HG02798 (cell line): Measurements from ENCODE around the gene CD22.
"Not testable (repeated sequence)": the region's sequence is repeated elsewhere in the genome, so short reads cannot be mapped to it uniquely, and the experiment has no call there.

Experiments used
- ATAC-seq: cut with Tn5 transposase; IDR thresholded peaks from one replicate; pipeline ENCODE4 v1.9.1; 2021; ENCODE audit warnings: mild to moderate bottlenecking; ENCODE audit not compliant: unreplicated experiment, poor library complexity

The CD22 gene

GRCh38 chr19:35352448-35353304 lies 23.7 kb downstream of the CD22 start:
- ATAC-seq = no peak

GRCh38 chr19:35353635-35354034 lies 24.6 kb downstream of the CD22 start:
- ATAC-seq = no peak

GRCh38 chr19:35354898-35355297 lies 25.9 kb downstream of the CD22 start:
- ATAC-seq = no peak

- ATAC-seq = no peak
These were observed 26.9 kb downstream of the CD22 start for GRCh38 chr19:35355791-35356460.

GRCh38 chr19:35357867-35358573 lies 29.0 kb downstream of the CD22 start, which contains the start of gene FFAR3:
FFAR3 (plus strand) TSS chr19:35358460; CDS start chr19:35358891, 431 bp downstream.
- ATAC-seq = no peak

- ATAC-seq = not testable (repeated sequence)
These were observed 29.8 kb downstream of the CD22 start for GRCh38 chr19:35358834-35359233.

- ATAC-seq = not testable (repeated sequence)
These were observed 30.4 kb downstream of the CD22 start for GRCh38 chr19:35359395-35359794.

- not testable (repeated sequence) for ATAC-seq
These were observed 31.1 kb downstream of the CD22 start for GRCh38 chr19:35360081-35360480.

GRCh38 chr19:35360880-35361420 lies 32.0 kb downstream of the CD22 start:
- no peak for ATAC-seq

GRCh38 chr19:35362261-35363000 lies 33.4 kb downstream of the CD22 start:
- ATAC-seq = no peak

GRCh38 chr19:35363001-35363590 lies 34.1 kb downstream of the CD22 start:
- no peak for ATAC-seq

GRCh38 chr19:35363711-35364425 lies 34.9 kb downstream of the CD22 start:
- ATAC-seq = no peak

- ATAC-seq = no peak
These were observed 36.3 kb downstream of the CD22 start for GRCh38 chr19:35365303-35365702.

GRCh38 chr19:35368378-35368777 lies 39.4 kb downstream of the CD22 start:
- ATAC-seq = no peak

GRCh38 chr19:35369522-35369921 lies 40.5 kb downstream of the CD22 start:
- no peak for ATAC-seq

- no peak for ATAC-seq
These were observed 41.7 kb downstream of the CD22 start, which contains the start of gene GPR42 for GRCh38 chr19:35370722-35371121. GPR42 (plus strand) TSS chr19:35371068; CDS start chr19:35371360, 292 bp downstream.

- ATAC-seq = no peak
These were observed 44.5 kb downstream of the CD22 start for GRCh38 chr19:35373492-35373891.

- ATAC-seq = not testable (repeated sequence)
These were observed 45.0 kb downstream of the CD22 start for GRCh38 chr19:35374031-35374430.
